HG02840 (cell line): ENCODE results near the gene TUBA4A.
"Not testable (repeated sequence)": the region's sequence is repeated elsewhere in the genome, so short reads cannot be mapped to it uniquely, and the experiment has no call there.

ENCODE experiments used
- ATAC-seq: cut with Tn5 transposase; IDR thresholded peaks from one replicate; pipeline ENCODE4 v1.9.1; 2021; ENCODE audit warnings: mild to moderate bottlenecking, moderate library complexity, moderate number of reproducible peaks; ENCODE audit not compliant: unreplicated experiment, low FRiP score

TUBA4A gene

GRCh38 chr2:219269362-219270054, 15.8 kb upstream of the TUBA4A start:
- no peak for ATAC-seq

- ATAC-seq: no peak
These were observed 14.6 kb upstream of the TUBA4A start for GRCh38 chr2:219268294-219268693.

GRCh38 chr2:219266886-219267285, 13.2 kb upstream of the TUBA4A start:
- ATAC-seq: no peak

- no peak for ATAC-seq
These were observed 12.5 kb upstream of the TUBA4A start for GRCh38 chr2:219266232-219266631.

- no peak for ATAC-seq
These were observed 7.5 kb upstream of the TUBA4A start for GRCh38 chr2:219261024-219261855.

- not testable (repeated sequence) for ATAC-seq
These were observed 5.2 kb upstream of the TUBA4A start for GRCh38 chr2:219258942-219259341.

- ATAC-seq: peak; percentile 8
These were observed 978 bp upstream of the TUBA4A start for GRCh38 chr2:219254590-219255201.

- ATAC-seq: peak; percentile 8
These were observed 592 bp downstream of the TUBA4A start, which contains the start of gene TUBA4B for GRCh38 chr2:219252900-219253752. Gene TUBA4B (plus strand): TSS chr2:219253243. CDS start chr2:219253408, 165 bp downstream.

- no peak for ATAC-seq
These were observed 1.2 kb downstream of the TUBA4A start for GRCh38 chr2:219252570-219252899.

GRCh38 chr2:219252084-219252483, 1.6 kb downstream of the TUBA4A start:
- no peak for ATAC-seq

GRCh38 chr2:219251656-219252055, 2.1 kb downstream of the TUBA4A start:
- no peak for ATAC-seq

- ATAC-seq: no peak
These were observed 3.5 kb downstream of the TUBA4A start for GRCh38 chr2:219250049-219250781.

GRCh38 chr2:219249203-219249980, 4.3 kb downstream of the TUBA4A start:
- ATAC-seq: peak; percentile 43

GRCh38 chr2:219248845-219249202, 4.9 kb downstream of the TUBA4A start:
- no peak for ATAC-seq

GRCh38 chr2:219247678-219248642, 5.8 kb downstream of the TUBA4A start:
- no peak for ATAC-seq

GRCh38 chr2:219246559-219246958, 7.2 kb downstream of the TUBA4A start:
- ATAC-seq: no peak

GRCh38 chr2:219245899-219246230, 7.9 kb downstream of the TUBA4A start:
- ATAC-seq: no peak
